H4 (cell line): ENCODE measurements around the gene NTSR1. TPM values are rescaled to one million over a fixed set of nuclear protein-coding genes. Genes with fewer than 3 reads are reported as not detected.

Experiments
- DNase-seq: peaks from one replicate; pipeline ENCODE4 v3.0.0-alpha.2; 2015; ENCODE audit warnings: low spot score
- total RNA-seq: library from RNA; depleted of rRNA; stranded (reverse); fragments of >200 nt; shearing (Covaris generic); gene quantifications from 2 replicates; pipeline ENCODE4 v1.2.3, GENCODE V29; 2014; rRNA removed

The NTSR1 gene
- total RNA-seq, 1 experiment from 2014 or later, result not detected

GRCh38 chr20:62801284-62802010 lies 92.8 kb downstream of the NTSR1 start:
- DNase-seq, result no peak

- DNase-seq, result no peak
These were observed 93.5 kb downstream of the NTSR1 start for GRCh38 chr20:62802026-62802712.

DNA sequence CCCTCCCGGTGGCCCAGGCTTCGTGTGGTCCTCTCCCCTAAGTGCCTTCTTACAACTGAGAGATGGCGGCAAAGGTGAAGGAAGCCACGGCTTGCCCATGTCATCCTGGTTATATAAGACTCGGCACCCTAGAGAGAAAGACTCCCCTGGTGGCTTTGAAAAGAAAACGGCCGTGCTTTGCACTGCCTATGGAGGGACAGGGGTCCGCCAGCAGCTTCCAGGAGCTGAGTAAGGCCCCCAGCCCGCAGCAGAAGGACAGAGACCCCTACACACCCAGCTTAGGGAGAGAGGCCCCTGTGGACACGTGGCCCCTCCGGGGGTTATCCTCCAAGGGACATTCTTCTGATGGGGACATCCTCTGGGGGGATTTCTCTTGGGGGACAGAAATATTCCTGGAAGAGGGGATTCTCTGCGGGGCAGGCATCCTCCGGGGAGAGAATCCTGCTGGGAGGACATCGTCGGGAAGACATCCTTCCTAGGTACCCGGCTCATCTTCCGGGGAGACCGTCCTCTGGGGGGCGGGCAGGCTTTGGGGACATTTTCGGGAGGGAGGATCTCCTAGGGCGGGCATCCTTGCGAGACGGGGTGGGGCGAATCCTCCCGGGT lies 95.5 kb downstream of the NTSR1 start:
- no peak for DNase-seq

GRCh38 chr20:62804627-62805154 lies 96.1 kb downstream of the NTSR1 start, which contains the start of gene OGFR:
TSS of gene OGFR (plus strand) at chr20:62804835. CDS start at chr20:62804860, 25 bp downstream.
- DNase-seq, result no peak

GRCh38 chr20:62805155-62805710 lies 96.6 kb downstream of the NTSR1 start:
- DNase-seq, result no peak

DNA sequence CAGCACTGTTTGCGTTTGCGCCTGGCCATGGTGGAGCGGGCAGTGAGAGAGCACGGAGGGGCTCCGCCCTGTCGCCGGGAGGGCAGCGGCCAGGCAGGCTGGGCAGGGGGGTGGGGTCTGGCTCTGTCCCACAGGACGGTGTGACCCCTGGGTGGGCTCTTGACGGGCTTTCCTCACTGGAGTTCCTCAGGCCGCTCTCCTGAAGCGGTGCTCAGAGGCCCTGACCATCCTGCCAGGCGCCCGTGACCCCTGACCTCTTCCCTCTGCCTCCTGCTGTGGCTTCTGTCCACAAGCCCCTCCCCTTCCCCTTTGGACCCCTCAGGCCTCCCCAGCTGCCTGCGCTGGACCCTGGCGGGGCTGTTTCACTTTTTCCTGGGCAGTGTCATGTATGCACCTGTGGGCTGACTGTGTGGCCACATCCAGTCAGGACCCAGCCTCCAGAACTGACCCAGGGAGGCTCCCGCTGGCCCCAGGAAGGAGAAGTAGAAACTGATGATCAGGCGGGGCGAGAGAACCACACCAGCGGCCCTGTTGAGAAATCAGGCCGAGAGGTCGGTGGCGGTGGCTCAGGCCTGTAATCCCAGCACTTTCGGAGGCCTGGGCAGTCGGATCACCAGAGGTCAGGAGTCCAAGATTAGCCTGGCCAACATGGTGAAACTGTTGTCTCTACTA lies 97.2 kb downstream of the NTSR1 start:
- DNase-seq, result no peak

DNA sequence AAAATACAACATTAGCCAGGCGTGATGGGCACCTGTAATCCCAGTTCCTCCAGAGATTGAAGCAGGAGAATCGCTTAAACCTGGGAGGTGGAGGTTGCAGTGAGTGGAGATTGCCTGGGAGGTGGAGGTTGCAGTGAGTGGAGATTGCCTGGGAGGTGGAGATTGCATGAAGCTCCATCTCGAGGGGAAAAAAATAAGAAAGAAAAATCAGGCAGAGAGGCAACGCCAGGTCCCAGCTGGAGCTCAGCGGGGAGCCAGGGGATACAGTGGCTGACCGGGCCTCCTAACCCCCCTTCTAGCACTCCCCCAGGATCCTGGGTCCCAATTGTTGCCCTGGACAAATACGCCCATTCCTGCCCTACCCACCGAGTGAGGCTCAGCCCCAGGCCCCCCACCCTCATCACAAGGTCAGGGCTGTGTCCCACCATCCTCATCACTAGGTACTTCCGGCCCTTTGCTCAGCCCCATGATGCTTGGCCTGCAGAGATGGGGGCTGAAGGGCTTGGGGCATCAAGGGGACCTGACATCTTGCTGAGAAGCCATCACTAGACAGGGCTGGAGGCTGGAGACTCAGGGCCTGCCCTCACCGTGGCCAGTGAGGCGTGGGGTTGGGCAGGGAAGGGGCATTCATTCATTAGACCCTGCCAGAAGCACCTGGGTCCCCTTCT lies 97.9 kb downstream of the NTSR1 start:
- no peak for DNase-seq

DNA sequence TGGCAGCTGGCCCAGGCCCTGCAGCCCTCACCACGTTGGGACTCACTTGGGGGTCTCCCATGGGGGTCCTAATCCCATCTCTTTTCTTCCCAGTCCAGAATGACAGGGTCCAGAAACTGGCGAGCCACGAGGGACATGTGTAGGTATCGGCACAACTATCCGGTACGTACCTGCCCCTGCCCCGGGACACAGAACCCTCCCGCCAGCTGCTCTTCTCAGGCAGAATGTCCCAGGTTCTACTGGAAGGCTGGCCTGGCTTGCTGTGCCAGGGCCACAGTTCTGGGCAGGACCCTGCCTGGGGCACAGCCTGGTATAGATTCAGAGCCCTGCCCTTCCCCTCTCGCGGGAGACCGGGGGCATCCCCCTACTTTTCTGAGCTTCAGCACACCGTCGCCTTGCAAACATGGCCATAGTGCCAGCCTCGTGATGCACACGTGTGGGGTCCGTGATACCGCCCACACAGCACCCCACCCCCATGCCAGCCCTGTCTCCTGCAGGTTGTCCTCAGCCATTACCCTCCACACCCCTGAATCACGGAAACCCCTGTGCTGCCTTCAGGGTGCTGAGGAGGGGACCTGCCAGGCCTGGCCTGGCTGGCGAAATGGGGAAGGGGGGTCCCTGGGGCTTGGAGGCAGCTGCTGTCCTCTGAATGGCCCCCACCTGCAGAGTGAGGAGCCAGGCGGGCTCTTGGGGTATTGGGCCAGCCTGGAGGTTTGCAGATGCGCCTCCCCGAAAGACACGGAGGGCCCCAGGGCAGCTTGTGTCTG lies 99.0 kb downstream of the NTSR1 start:
- DNase-seq, result no peak

GRCh38 chr20:62808211-62808865 lies 99.7 kb downstream of the NTSR1 start:
- DNase-seq, result no peak

- no peak for DNase-seq
These were observed 101.1 kb downstream of the NTSR1 start for GRCh38 chr20:62809530-62810428.

- no peak for DNase-seq
These were observed 102.7 kb downstream of the NTSR1 start for GRCh38 chr20:62811320-62811719.

DNA sequence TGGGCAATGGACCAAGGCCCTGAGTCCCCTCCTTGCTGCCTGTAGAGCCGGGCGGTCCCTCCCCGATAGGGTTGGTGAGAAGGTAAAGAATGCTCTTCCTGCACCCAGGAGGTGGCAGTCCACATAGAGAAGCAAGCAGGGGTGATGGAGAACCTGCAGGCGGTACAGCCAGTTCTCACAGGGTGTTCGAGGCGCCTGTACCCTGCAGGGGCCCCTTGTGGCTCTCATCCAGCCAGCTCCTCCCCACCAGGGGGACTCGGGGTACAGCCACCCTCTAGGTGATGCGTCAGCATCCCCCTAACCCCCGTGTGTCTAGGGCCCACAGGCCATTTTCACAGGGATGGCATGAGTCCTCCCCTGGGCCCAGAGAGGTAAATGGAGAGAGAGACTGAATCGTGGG lies 103.1 kb downstream of the NTSR1 start:
- DNase-seq, result no peak

Other genes with a start within 250 kb of the NTSR1 start
- gene GATA5, start 232.8 kb upstream of the NTSR1 start, total RNA-seq, result 0.10 and 0.41 TPM in 2 replicates
- gene SLCO4A1, start 66.3 kb upstream of the NTSR1 start, total RNA-seq, result 4.7 and 4.9 TPM in 2 replicates
- 33.9 and 34.2 TPM in 2 replicates for gene MRGBP, start 87.6 kb downstream of the NTSR1 start, total RNA-seq
- gene OGFR, start 96.0 kb downstream of the NTSR1 start, total RNA-seq, result 30.9 and 43.8 TPM in 2 replicates
- not detected in 2 replicates for gene COL9A3, start 108.2 kb downstream of the NTSR1 start, total RNA-seq
- gene TCFL5, start 153.0 kb downstream of the NTSR1 start, total RNA-seq, result 10.3 and 11.7 TPM in 2 replicates
- gene DIDO1, start 217.7 kb downstream of the NTSR1 start, total RNA-seq, result 14.7 and 16.9 TPM in 2 replicates
- 19.6 and 23.7 TPM in 2 replicates for gene GID8, start 229.3 kb downstream of the NTSR1 start, total RNA-seq
- gene SLC17A9, start 243.9 kb downstream of the NTSR1 start, total RNA-seq, result not detected in 2 replicates